HG03280 (cell line): ENCODE data around the gene CCZ1.
"Not testable (repeated sequence)": the region's sequence is repeated elsewhere in the genome, so short reads cannot be mapped to it uniquely, and the experiment has no call there.

Experiments
- ATAC-seq: cut with Tn5 transposase; IDR thresholded peaks from one replicate; pipeline ENCODE4 v1.9.1; 2021; ENCODE audit warnings: mild to moderate bottlenecking, moderate library complexity; ENCODE audit not compliant: unreplicated experiment

Gene CCZ1

GRCh38 chr7:5898480-5899224 is at the start of gene CCZ1:
Gene CCZ1 (plus strand): TSS chr7:5898733. CDS start chr7:5898800, 67 bp downstream.
- peak; percentile 95 for ATAC-seq

- ATAC-seq = no peak
Observed at GRCh38 chr7:5850944-5851343, 47.6 kb upstream of the CCZ1 start.

GRCh38 chr7:5854738-5855137 is 43.8 kb upstream of the CCZ1 start:
- no peak for ATAC-seq

GRCh38 chr7:5857041-5857575 is 41.4 kb upstream of the CCZ1 start:
- ATAC-seq = not testable (repeated sequence)

- ATAC-seq = not testable (repeated sequence)
Observed at GRCh38 chr7:5858494-5858893, 40.0 kb upstream of the CCZ1 start.

- not testable (repeated sequence) for ATAC-seq
Observed at GRCh38 chr7:5861281-5861680, 37.3 kb upstream of the CCZ1 start.

GRCh38 chr7:5862753-5863366 is 35.7 kb upstream of the CCZ1 start:
- ATAC-seq = not testable (repeated sequence)

- not testable (repeated sequence) for ATAC-seq
Observed at GRCh38 chr7:5865279-5865931, 33.1 kb upstream of the CCZ1 start.

- ATAC-seq = no peak
Observed at GRCh38 chr7:5867060-5867459, 31.5 kb upstream of the CCZ1 start.

GRCh38 chr7:5868928-5869341 is 29.6 kb upstream of the CCZ1 start:
- ATAC-seq = not testable (repeated sequence)

GRCh38 chr7:5869691-5870090 is 28.8 kb upstream of the CCZ1 start:
- ATAC-seq = no peak

- ATAC-seq = no peak
Observed at GRCh38 chr7:5870311-5870710, 28.2 kb upstream of the CCZ1 start.

- no peak for ATAC-seq
Observed at GRCh38 chr7:5872326-5872725, 26.2 kb upstream of the CCZ1 start.

GRCh38 chr7:5879591-5879990 is 18.9 kb upstream of the CCZ1 start:
- not testable (repeated sequence) for ATAC-seq

GRCh38 chr7:5880106-5880505 is 18.4 kb upstream of the CCZ1 start:
- ATAC-seq = not testable (repeated sequence)

GRCh38 chr7:5884431-5884830 is 14.1 kb upstream of the CCZ1 start:
- not testable (repeated sequence) for ATAC-seq

- not testable (repeated sequence) for ATAC-seq
Observed at GRCh38 chr7:5888021-5888420, 10.5 kb upstream of the CCZ1 start.

GRCh38 chr7:5890244-5890643 is 8.3 kb upstream of the CCZ1 start:
- not testable (repeated sequence) for ATAC-seq

- no peak for ATAC-seq
Observed at GRCh38 chr7:5892498-5892897, 6.0 kb upstream of the CCZ1 start.

- ATAC-seq = not testable (repeated sequence)
Observed at GRCh38 chr7:5897369-5897919, 1.1 kb upstream of the CCZ1 start.

GRCh38 chr7:5903002-5903401 is 4.5 kb downstream of the CCZ1 start:
- ATAC-seq = not testable (repeated sequence)
